ENCODE results near the gene CLCN2.

CLCN2 gene

GRCh38 chr3:184332370-184333090, 28.9 kb downstream of the CLCN2 start:
- in situ Hi-C loops (cut with MboI; ENCODE audit: low sequenced_read_pairs): no loop called here

- in situ Hi-C loops (cut with MboI; ENCODE audit: low sequenced_read_pairs): no loop called here
Measured at GRCh38 chr3:184328516-184328915, 32.9 kb downstream of the CLCN2 start.

- in situ Hi-C loops (cut with MboI; ENCODE audit: low sequenced_read_pairs): no loop called here
Measured at GRCh38 chr3:184327171-184327570, 34.2 kb downstream of the CLCN2 start.

- in situ Hi-C loops (cut with MboI; ENCODE audit: low sequenced_read_pairs): no loop called here
Measured at GRCh38 chr3:184325715-184326369, 35.6 kb downstream of the CLCN2 start.

GRCh38 chr3:184325269-184325668, 36.1 kb downstream of the CLCN2 start:
- in situ Hi-C loops (cut with MboI; ENCODE audit: low sequenced_read_pairs): no loop called here

GRCh38 chr3:184323696-184324095, 37.7 kb downstream of the CLCN2 start:
- in situ Hi-C loops (cut with MboI; ENCODE audit: low sequenced_read_pairs): no loop called here

GRCh38 chr3:184322731-184323487, 38.5 kb downstream of the CLCN2 start:
- in situ Hi-C loops (cut with MboI; ENCODE audit: low sequenced_read_pairs): no loop called here

- in situ Hi-C loops (cut with MboI; ENCODE audit: low sequenced_read_pairs): no loop called here
Measured at GRCh38 chr3:184321666-184322065, 39.7 kb downstream of the CLCN2 start.

GRCh38 chr3:184320104-184320445, 41.3 kb downstream of the CLCN2 start:
- in situ Hi-C loops (cut with MboI; ENCODE audit: low sequenced_read_pairs): no loop called here

- in situ Hi-C loops (cut with MboI; ENCODE audit: low sequenced_read_pairs): no loop called here
Measured at GRCh38 chr3:184317201-184317600, 44.2 kb downstream of the CLCN2 start.

GRCh38 chr3:184316792-184317191, 44.6 kb downstream of the CLCN2 start:
- in situ Hi-C loops (cut with MboI; ENCODE audit: low sequenced_read_pairs): no loop called here

- in situ Hi-C loops (cut with MboI; ENCODE audit: low sequenced_read_pairs): no loop called here
Measured at GRCh38 chr3:184315871-184316661, 45.3 kb downstream of the CLCN2 start.

- in situ Hi-C loops (cut with MboI; ENCODE audit: low sequenced_read_pairs): no loop called here
Measured at GRCh38 chr3:184315543-184315867, 45.9 kb downstream of the CLCN2 start.

GRCh38 chr3:184314700-184315542, 46.5 kb downstream of the CLCN2 start:
- in situ Hi-C loops (cut with MboI; ENCODE audit: low sequenced_read_pairs): no loop called here

- in situ Hi-C loops (cut with MboI; ENCODE audit: low sequenced_read_pairs): no loop called here
Measured at GRCh38 chr3:184314363-184314699, 47.1 kb downstream of the CLCN2 start, which contains the start of gene EIF4G1. Gene EIF4G1, plus strand, starts transcription at chr3:184314606. Its CDS starts 1,191 bp downstream, at chr3:184315797.

- in situ Hi-C loops (cut with MboI; ENCODE audit: low sequenced_read_pairs): no loop called here
Measured at GRCh38 chr3:184311633-184312032, 49.8 kb downstream of the CLCN2 start.

- in situ Hi-C loops (cut with MboI; ENCODE audit: low sequenced_read_pairs): no loop called here
Measured at GRCh38 chr3:184308744-184309143, 52.7 kb downstream of the CLCN2 start.

- in situ Hi-C loops (cut with MboI; ENCODE audit: low sequenced_read_pairs): no loop called here
Measured at GRCh38 chr3:184307915-184308314, 53.5 kb downstream of the CLCN2 start.

- in situ Hi-C loops (cut with MboI; ENCODE audit: low sequenced_read_pairs): no loop called here
Measured at GRCh38 chr3:184306341-184306972, 54.9 kb downstream of the CLCN2 start.

GRCh38 chr3:184305577-184305976, 55.8 kb downstream of the CLCN2 start:
- in situ Hi-C loops (cut with MboI; ENCODE audit: low sequenced_read_pairs): no loop called here
